ENCODE measurements around the gene CPEB4.

DNA sequence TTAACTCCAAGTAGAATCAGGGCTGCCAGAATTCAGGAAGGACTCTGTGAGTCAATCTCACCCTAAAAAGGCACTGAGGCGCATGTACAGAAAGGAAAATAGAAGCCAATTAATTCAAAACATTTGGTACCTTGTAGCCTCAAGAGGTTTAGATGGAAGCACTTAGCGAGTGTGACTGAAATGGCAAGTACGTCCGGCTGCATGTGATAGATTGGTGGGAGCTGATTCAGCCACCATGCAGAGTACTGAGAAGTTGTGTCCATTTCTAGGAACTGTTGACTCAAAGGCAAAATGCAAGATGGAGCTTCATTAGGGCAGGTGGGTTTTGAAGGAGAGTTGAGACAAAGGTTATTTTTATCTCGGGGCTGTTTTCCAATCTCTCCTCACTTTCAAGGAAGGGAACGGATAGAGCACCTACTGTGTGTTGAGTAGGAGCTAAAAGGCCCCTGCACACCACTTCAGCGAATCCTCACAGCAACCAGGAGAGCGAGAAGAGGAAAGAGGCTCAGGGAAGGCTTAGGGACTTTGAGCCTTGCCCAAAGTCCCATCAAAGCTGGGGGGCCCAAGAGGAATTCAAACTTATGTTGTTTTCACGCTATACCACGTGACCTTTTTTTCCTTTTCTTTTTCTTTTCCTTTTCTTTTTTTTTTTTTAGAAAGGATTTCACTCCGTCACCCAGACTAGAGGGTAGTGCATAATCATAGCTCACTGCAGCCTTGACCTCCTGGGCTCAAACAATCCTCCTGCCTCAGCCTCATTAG is 34.6 kb upstream of the CPEB4 start:
- no peak for TF ChIP-seq EZH2 (IDR thresholded peaks at IDR 0.05; ENCODE audit: insufficient read depth, poor library complexity, severe bottlenecking)
- TF ChIP-seq EZH2phosphoT487 (IDR thresholded peaks at IDR 0.05; ENCODE audit: insufficient read depth, low read depth), result no peak

Measured in GM23248 (cell line).